GM12878 (cell line): ENCODE data around the gene TRIM63.

ENCODE experiments used
- EZH2 ChIP-seq: IDR thresholded peaks from 2 replicates; pipeline ENCODE4 v1.6.1; 2012; ENCODE audit warnings: low read depth, mild to moderate bottlenecking, control low read depth, inconsistent platforms, low read length, borderline replicate concordance; ENCODE audit not compliant: control insufficient read depth
- LARP7 ChIP-seq: fragments of 450-650 bp; IDR thresholded peaks from 2 replicates; pipeline ENCODE4 v1.6.1; 2017; ENCODE audit warnings: mild to moderate bottlenecking
- POLR2AphosphoS5 ChIP-seq: IDR thresholded peaks from 2 replicates; pipeline ENCODE4 v1.6.1; 2011; ENCODE audit warnings: mild to moderate bottlenecking, low read length, inconsistent platforms
- TAF1 ChIP-seq: IDR thresholded peaks from 2 replicates; pipeline ENCODE4 v1.6.1; 2011; ENCODE audit warnings: mild to moderate bottlenecking, low read depth, low read length, borderline replicate concordance

- no peak for TF ChIP-seq TAF1
- no peak for TF ChIP-seq POLR2AphosphoS5
- no peak for TF ChIP-seq EZH2
- TF ChIP-seq LARP7, result no peak
These were observed 51.0 kb downstream of the TRIM63 start for GRCh38 chr1:26016258-26016952.
